NCI-H1417 treated with DMSO at 0.1 percent for 48 hours (cell line): Measurements from ENCODE around the gene CRELD2.
"Not testable (repeated sequence)": the region's sequence is repeated elsewhere in the genome, so short reads cannot be mapped to it uniquely, and the experiment has no call there.

Experiments
- DNase-seq: peaks from one replicate; lab custom pipeline; 2025; lab: John Stamatoyannopoulos, UW

Gene CRELD2

GRCh38 chr22:49945042-49945794, 26.8 kb downstream of the CRELD2 start:
- not testable (repeated sequence) for DNase-seq

DNA sequence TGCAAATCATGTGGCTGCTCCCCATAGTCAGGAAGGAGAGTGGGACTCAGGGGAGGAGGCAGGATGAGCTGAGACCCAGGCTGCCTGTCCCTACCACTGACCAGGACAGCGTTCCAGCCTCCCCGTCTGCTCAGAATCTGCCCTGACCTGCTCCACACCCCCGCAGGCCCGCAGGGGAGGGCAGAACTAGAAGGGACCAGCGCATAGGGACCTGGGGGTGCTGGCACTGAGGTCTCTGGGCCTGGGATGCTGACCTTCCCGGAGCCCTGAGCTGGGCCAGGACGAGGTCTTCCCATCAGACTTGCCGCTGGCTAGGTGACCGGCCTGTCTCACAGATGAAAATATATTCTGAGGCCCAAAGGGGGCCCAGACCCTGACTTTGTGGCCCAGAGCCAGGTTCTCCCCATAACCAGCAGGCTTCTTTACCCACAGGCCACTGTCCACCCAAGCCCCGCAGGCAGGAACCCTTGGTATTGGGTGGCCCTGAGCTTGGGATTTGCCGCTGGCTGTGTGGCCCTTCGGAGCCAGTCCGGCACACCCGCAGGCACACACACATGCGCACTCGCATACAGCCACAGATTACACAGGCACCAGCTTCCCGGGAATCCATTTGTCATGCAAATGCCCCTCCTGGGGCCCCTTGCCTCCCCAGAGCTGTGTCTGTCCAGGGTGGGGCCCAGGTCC, 28.3 kb downstream of the CRELD2 start:
- DNase-seq, result no peak

DNA sequence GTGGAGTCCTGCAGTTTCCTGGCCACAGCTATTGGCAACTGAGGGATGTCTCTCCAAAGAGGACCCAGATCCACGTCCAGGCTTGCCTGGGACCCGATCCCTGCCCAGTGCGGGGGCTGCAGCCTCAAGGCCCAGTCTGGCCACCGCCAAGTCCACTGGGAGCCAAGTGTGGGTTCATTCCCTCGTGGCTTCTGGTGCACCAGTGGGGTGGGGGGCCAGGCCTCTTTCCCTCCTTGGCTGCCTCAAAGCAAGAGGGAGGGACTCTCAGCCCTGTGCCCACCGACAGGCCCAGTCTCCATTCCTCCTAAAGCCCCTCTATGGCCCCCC, 28.8 kb downstream of the CRELD2 start:
- DNase-seq, result no peak

GRCh38 chr22:49948116-49948957, 29.9 kb downstream of the CRELD2 start:
- DNase-seq, result no peak

GRCh38 chr22:49948958-49949913, 30.8 kb downstream of the CRELD2 start:
- no peak for DNase-seq

GRCh38 chr22:49949914-49950292, 31.5 kb downstream of the CRELD2 start:
- no peak for DNase-seq

DNA sequence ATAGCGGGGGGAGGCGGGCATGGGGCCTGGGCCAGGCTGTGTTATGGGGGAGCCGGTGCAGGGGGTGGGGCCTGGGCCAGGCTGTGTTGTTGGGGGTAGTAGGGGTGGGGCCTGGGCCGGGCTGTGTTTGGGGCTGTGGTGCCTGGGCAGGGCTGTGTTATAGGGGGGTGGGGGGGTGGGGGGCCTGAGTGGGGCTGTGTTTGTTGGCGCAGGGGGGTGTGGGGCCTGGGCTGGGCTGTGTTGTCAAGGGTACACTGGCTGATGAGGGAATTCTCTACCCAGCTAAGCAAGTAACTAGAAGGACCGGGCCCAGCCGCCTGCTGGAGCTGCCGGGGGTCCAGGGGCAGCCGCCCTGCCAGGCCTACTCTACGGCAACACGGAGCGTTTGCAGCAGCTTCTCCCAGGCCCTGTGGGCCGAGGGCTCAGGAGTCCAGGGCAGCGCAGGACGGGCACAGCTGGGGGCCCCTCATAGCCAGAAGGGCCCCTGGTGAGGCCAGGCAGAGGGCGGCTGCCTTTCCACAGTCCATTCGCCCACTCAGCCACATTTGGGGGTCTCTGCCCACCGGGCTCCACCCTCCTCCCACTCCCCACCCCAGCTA, 32.1 kb downstream of the CRELD2 start:
- DNase-seq, result no peak

DNA sequence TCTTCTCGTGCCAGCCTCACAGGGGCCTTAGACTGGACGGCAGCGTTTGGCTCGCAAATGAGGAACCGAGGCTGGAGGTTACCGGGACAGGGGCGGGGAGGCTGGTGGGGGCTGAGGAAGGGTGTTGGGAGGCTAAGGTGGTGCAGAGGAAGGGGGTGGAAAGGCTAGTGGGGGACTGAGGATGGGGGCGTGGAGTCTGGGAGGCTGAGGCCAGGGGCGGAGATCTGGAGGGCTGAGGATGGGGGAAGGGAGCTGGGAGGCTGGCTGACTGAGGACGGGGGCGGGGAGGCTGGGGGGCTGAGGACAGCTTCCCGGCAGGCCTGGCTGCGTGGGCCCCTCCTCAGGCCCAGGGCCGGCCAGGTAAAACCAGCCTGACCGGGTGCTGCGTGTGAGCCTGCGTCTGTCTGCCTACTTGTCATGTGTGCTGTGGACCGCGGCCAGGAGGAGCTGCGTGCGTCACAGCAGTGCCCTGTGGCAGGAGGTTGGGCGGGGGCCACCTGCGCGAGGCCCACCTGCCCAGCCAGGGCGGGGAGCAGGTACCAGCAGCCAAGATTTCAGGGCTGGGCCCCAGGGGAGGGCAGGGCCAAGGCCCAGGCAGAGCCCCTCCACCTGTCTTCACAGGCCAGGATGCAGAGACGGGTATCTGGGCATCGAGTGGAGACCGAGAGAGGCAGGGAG, 32.7 kb downstream of the CRELD2 start:
- no peak for DNase-seq

DNA sequence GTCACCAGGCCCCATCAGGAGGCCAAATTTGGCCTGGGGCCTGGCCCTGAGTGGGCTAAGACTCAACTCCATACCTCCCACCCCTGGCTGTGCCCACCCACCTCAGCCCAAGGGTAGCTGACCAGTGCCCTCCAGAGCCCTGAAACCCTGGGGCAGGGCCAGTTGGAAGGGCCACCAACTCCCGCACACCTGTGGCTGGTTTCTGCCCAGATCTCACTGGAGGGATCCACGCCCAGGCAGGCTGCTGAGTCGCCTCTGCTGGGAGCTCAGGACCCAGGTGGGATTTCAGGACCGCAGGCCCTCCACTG, 33.2 kb downstream of the CRELD2 start:
- DNase-seq, result no peak

GRCh38 chr22:49951986-49952896, 33.8 kb downstream of the CRELD2 start:
- no peak for DNase-seq

DNA sequence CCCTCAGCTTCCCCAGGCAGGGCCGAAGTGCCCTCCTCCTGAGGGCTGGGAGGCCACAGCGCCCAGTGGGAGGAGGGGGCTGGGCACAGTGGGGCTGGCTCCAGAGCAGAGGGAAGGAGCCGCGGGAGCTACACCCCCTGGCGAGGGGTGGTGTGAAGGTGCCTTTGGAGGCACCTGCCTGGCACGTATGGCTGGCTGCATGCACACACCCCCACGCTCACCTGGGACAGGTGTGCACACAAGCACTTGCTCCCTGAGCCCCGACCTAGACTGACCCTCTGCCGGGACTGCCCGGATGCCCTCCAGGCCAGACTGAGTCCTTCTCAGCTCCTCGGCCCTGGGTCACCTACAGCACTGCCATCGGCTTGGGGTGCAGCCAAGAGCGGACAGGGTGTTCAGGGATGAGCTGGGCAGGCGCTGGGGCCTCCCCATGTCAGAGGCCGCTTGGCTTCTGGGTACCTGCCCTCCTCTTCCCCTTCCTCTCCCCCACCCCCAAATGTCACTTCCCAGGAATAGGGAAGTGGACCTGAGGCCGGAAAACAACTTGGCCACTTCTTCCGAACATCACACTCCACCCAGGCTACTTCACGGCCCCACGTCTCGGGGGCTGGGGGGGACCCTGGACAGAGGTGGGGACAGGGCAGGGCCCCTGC, 34.7 kb downstream of the CRELD2 start:
- no peak for DNase-seq

DNA sequence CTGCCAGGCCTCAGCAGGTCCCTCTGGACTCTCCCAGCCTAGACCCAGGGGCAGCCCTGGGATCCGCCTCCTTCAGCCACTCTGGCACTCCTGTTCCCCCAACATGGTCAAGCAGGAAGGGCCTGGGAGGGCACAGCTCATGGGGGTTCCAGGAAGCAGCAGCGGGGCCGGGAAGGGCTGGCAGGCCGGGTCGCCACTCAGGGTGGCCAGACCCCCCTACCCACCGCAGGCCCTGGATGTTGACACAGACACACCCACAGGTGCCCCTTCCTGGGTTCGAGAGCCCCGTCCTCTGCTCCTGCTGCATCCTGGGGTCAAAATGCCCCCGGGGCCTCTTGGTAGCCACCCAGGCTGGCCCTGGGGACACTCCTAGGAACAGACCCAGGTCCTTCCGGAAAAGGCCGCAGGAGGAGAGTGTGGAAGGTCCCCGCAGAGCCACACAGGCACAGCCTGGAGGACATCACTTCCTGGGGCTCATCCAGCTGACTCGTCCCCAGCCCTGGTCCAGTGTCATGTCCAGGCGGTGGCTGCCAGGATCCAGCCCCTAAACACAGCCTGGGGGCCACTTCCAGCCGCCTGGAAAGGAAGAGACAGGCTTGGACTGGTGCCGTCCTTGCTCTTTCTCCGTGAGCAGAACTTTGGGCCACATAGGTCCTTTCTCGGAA, 35.4 kb downstream of the CRELD2 start:
- no peak for DNase-seq

DNA sequence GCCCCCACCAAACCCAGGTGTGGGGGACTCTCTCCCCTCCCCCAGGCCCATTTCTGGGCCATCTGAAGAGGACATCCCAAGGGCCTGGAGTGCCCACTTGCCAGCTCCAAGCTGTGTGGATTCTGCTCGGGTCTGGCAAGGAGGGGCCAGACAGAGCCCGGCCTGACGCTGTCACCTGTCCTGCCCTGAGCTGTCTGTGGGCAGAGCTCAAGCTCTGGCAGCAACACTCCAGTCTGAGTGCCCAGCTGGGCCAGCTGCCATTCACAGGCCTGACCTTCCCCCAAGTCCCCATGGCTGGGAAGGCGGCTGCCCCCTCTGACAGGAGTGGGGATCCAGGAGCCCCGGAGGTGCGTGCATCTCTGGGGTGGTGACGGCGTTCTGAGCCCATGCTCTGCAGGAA, 35.9 kb downstream of the CRELD2 start:
- no peak for DNase-seq

- DNase-seq, result no peak
These were observed 36.7 kb downstream of the CRELD2 start for GRCh38 chr22:49954991-49955580.

GRCh38 chr22:49955581-49956417, 37.4 kb downstream of the CRELD2 start:
- DNase-seq, result no peak

GRCh38 chr22:49956418-49956770, 38.0 kb downstream of the CRELD2 start:
- no peak for DNase-seq
